NCI-H128 (cell line): ENCODE data around the gene NTN1.

Experiments used
- DNase-seq: peaks from one replicate; lab custom pipeline; 2025; ENCODE audit not compliant: unreplicated experiment; lab: John Stamatoyannopoulos, UW

NTN1 gene

GRCh38 chr17:9120471-9120870, 99.2 kb downstream of the NTN1 start:
- DNase-seq, result no peak

GRCh38 chr17:9121186-9121820, 100.0 kb downstream of the NTN1 start:
- DNase-seq, result no peak

DNA sequence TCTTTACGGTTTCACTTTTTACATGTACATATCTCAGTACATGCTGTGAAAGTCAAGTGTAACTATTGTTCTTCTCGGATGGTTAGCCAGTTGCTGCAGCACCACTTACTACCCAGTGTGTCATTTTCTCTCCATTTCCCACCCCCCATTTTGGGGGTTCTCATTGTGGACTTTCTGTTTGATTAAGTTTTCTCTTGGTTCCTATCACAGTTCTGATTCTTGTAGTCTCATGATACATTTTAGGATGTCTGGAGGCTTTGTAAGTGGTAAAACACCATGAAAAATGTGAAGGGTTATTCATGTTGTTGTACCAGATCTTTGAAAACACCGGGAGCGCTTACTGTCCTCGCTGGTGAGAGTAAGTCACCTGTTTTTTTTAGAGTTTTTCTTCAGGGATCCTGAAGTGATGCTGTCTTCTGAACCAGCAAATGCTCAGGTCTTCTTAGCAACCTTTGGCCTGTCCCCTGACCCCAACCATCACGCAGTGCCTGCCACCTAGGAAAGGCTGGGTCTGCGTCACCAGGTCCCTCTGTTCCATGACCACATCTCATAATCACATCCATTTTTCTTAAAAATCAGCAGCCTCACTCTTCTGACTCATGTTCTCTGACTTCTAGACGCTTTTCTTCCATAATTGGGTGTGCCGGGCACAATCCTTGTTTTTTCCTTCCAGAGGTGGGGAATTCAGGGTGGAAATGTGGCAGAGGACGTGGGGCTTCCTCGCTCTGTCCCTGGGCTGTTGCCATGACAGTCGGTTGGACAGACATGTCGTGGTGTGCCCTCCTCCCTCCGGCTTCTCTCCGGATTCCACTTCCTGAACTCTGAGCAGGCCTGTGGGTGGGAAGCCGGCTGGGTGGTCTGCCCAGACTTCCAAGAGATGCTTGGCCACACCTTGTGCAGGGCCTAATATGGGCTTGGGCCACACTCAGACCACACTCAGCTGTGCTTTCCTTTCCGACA, 102.6 kb downstream of the NTN1 start:
- no peak for DNase-seq

- DNase-seq, result no peak
Measured at GRCh38 chr17:9124554-9124935, 103.2 kb downstream of the NTN1 start.

DNA sequence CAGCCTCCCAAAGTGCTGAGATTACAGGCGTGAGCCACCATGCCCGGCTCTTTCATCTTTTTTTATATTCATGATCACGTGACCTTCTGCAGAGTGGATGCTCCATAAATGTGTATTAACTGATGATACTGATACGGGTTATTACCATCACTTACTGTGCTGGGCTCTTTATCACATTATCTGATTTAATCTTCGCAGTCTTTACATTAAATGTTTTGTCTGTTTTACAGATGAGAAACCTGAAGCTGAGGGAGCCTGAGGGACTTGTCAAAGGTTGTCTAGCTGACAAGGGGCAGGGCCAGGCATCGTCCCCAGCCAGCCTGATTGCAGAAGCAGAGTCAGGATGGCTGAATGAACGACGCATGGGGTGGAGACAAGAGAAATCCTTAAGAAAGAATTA, 104.4 kb downstream of the NTN1 start:
- DNase-seq, result no peak

DNA sequence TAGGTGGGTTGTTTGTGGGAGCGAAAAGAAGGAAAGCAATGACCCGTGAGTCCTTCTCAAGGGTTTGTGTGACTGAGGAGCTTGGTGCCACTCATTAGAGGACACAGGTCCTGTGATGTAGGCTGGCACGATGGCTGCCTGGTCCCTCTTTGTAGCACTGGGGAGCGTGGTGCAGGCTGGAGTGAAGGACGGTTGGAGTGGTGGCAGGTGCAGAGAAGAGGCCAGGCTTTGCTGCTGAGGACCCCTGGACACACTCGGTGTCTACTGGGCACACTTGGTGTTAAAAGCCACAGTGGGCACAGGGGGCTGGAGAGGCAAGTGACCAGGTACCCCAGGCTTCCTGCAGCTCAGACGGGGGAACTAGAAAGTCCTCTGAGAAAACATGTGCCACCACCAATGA, 106.0 kb downstream of the NTN1 start:
- no peak for DNase-seq

DNA sequence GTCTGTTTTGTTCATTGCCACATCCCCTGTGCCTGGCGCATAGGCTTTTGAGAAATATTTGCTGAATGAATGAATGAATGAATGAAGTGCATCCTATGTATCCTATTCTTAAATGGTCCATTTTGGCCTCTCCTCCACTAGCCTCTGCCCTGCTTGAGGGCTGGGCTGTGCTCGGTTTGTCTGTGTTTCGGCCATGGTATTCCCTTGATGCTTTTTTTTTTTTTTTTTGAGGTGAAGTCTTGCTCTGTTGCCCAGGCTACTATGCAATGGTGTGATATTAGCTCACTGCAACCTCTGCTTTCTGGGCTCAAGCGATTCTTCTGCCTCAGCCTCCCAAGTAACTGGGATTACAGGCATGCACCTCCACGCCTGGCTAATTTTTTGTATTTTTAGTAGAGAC, 110.1 kb downstream of the NTN1 start:
- no peak for DNase-seq

DNA sequence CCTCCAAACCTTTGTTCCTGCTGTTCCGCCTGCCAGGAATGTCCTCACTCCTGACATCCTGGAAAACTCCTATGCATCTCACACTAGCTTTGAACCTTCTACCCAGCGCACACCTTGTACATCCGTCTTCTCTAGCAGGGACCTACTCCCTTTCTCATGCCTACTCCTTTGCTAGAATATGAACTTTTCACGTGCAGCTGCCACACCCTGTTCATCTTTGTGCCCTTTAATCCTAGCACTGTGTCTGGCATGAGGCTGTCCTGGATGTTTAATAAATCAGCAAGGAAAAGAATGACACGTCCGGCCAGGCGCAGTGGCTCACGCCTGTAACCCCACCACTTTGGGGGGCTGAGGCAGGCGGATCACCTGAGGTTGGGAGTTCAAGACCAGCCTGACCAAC, 111.0 kb downstream of the NTN1 start:
- DNase-seq, result no peak

DNA sequence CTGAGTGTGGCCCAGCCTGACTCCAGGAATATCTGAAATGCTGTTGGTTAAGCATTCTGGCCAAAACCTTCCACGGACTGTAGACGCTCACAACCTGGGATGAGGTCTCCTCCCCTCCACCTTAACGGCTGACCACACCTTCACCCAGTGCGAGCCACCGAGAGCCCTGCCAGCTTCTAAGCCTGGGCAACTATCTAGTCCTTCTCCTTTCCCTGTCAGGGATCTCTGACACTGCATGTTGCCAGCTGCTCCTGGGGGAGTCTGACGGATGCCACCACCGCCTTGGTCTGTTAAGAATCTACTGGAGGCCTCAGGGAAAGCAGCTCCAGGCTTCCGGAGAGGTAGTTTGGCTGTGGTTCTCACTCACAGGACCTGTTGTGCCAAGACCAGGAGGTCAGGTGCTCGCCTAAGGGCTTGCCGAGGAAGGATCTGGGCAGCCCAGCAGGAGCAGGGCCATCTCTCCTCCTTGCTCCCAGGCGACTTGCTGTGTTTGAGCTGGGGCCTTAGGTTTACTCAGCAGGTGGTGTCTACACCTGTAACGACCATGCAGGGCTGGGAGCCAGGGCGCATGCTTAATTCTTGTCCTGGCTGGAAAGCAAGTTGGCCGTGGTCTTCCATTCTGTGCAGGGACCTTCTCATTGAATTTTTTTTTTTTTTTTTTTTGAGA, 111.8 kb downstream of the NTN1 start:
- DNase-seq, result no peak

DNA sequence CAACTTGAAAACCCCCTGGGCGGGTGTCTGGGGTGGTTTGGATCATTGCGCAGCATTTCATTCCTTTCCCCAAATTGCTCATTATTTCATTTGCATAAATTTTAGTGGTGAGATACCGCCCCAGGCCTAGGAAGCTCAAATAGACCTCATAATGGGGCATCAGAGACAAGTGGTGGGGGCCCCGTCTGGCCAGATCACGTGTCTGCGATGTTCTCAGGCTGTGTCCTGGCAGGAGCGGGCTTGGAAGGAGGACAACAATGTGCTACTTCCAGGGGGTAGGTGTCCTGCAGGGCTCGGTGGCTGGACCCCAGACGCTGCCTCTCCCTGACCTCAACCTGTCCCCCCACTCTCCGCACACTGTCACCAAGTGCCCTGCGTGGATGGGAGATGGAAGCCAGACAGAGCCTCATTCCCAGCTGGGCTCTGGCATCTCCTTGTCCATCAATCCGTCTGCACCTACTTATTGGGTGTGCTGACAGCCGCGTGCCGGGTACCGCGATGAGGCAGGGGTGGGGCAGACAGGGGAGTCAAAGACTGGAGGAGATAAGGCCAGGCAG, 116.9 kb downstream of the NTN1 start:
- no peak for DNase-seq

DNA sequence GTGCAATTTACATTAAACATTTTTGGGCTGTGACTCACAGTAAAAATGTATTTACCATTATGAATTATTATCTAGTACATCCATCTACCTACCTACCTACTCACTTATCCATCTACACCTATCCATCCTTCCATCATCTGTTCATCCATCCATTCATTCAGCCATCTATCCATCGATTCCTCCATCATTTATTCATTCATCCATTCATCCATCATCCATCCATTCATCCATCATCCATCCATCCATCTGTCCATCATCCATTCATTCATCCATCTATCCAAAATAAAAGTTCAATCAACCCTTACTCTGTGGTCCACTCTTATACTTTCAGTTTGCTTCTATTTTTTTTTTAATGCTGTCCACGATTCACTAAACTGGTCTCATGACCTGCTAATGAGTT, 118.4 kb downstream of the NTN1 start:
- no peak for DNase-seq

GRCh38 chr17:9140550-9141424, 119.5 kb downstream of the NTN1 start:
- DNase-seq, result no peak

DNA sequence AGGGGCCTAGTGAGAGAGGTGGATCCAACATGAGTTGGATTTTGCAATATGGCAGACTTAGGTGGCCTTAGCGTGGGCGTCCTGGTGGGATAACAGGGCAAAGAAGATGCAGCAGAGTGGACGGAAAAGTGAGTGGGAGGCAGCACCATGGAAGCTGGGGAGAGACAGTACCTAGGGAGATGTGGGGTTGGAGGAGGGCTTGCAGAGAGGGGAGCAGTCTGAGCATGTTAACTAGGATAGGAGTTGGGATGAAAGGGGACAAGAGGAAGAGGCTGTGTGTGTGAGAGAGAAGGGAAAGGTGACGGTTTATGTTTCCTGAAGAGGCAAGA, 120.1 kb downstream of the NTN1 start:
- DNase-seq, result no peak

DNA sequence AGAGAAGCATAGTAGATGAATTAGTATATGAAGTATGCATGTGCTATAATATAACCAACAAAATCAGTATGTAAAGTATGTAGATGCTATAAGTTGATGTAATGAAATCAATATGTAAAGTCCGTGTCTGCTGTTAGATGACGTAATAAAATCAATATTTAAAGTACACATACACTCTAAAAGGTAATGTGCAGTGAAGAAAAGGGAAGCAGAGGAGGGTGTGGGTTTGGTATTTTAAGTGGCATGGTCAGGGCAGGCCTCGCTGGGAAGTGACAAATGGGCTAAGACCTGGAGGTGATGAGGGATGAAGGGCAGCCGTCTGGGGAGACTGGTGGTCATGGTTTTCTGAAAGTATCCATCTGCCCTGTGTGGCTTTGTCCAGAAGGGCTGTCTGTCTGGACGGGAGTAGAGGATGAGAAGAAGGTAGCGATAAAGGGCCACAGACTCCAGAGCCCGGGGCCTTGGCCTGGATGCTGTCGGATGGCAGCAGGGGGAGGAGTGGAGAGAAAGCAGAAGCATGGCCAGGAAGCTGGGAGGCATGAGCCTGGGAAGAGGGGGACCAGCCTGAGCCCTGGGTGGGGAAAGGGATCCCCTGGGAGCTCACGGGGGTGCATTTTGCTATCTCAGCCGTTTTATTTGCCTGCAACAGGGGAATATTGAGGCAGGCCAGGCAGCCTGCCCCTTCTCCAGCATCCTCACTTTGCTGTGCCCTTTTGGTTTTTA, 121.6 kb downstream of the NTN1 start:
- no peak for DNase-seq

DNA sequence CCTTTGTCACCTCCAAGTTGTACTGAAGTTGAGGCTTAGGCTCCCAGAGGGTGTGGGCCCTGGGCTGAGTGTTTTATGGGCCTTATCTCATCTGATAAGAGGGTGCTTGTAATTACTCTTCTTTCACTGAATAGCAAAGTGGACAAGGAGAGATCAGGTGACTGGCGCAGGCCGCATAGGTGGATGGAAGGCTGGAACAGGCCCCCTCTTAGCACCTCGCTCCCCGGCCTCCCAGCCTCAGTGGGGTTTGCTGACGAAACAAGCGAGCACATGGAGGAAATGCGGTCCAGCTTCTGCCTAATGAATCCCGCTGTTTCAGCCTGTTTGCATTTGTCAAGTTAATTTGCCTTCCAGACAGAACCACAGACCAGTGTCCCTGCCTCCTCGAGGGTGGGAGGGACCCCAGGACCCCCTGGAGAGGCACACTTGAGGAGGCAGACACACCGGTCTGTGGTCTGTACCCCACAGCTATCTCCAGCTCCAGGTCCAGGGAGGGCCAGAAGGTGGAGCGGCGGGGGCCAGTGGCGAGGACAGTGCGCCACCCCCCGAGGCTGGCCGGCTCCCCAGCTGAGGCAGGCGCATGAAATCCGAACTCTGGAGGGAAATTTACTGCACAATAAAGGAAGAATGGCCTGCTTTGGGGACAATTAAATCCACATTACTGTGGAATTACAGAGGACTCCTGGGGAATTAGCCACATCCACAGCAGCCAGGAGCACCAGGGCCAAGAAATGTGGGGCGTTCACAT, 123.4 kb downstream of the NTN1 start:
- no peak for DNase-seq

DNA sequence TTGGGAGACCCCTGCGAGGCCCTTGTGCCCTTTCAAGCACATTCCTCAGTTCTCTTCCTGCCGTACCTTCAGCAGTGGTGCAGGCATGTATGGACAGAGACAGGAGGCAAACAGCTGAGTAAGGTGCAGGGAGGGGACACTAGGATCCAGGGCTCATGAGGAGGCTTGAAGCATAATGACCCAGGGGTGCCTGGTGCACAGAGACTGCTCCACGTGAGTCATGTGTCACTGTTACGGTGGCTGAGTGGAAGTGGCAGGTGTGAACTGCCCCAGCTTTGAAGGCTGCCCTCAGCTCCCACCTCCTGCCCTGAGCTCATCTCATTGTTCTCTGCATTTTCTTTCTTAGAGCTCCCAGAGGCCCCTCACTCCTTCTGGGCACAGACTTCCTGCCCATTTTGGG, 124.8 kb downstream of the NTN1 start:
- no peak for DNase-seq

DNA sequence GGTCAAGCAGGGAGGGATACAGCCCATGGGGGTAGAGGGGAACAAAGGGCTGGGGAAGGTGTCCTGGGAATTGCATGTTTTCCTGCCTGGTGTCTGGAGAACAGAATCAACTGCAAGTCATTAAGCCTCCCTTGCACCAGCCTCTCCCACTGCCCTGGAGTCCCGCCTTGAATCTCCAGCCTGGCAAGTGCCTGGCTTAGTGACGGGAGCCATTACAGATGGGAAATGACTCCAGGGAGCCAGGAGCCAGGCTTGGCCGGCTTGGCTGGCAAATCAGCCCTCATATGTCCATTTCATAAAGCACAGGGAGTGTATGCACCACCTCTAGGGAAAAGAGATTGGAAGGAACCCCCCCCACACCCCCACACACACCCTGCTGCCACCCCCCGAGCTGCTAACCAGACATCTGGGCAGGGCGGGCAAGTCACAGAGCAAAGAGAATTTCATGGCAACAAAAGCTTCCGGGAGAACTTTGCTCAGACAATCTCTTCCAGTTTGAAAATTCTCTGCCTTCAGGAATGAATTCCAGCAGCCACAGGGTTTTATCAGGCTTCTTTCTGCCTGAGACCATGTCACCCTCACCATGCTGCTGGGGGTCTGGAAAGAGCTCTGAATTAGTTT, 127.7 kb downstream of the NTN1 start:
- DNase-seq, result no peak

DNA sequence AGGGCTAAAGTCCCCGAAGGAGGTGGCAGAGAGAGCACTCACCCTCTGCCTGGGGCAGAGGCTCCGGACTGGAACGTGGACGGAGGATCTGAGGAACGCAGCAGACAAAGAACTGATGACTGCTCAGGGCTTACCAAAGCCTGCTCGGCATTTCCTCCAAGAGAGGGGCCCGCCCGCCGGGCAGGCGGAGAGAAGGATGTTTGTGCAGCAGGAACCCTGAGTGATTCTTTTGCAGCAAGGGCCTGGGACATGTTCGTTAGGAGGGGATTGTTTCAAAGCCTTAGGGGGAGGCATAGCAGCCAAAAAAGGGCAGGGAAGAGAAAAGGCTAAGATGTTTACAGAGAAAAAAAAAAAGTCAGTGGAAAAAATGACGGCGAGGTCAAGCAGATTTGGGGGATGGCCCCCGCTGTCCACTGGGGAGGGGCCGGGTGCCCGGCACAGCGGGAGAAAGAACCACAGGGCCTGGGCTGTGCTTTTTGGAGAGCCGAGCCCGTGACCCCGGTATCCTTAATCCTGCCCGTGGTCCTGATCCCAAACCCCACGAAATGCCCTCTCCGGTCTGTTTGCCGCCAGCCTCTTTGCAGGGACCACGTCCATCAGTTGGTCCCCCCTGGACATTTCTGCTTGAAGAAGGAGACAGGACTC, 129.3 kb downstream of the NTN1 start:
- DNase-seq, result no peak

DNA sequence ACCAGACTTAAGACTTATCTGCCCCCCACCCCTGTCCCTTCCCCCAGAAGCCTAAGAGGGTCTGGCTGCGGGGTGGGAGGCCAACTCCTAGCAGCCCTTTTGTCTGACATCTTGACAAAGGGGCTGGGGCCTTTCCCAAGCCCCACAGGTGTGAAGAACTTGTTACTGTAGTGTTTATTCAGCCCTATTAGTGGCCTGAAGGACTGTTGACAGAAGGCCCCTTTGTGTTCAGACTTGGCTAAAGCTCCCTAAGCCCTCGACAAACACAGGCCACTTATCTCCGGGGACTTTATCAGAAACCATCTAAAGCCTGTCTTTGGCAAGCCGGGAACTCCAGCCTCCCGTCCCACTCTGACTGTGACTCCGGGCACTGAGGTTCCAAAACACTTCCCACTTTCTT, 129.8 kb downstream of the NTN1 start:
- DNase-seq, result no peak
